GM18499 (cell line): ENCODE data around the gene NR3C2.

Source experiments
- ATAC-seq: cut with Tn5 transposase; IDR thresholded peaks from one replicate; pipeline ENCODE4 v1.9.1; 2021; ENCODE audit warnings: moderate number of reproducible peaks; ENCODE audit not compliant: insufficient read depth, unreplicated experiment

NR3C2 gene

DNA sequence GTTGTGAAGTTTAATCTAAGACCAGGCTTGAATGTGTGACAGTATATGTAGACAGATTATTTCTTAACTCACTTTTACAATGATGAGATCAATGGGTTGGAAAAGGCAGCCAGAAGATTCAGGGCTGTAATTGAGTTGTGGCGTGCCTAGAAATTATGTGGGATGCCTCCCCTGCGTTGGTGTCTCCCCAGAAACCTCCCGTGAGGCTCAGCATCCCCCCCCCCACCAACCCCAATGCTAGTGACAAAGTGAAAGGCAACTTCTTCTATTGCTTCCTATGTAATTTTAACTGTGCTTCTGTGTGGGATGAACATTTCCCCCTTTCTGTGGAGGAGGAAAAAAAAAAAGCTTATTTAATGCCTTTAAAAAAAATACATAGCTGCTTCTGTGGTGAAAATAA lies 412.4 kb downstream of the NR3C2 start:
- no peak for ATAC-seq
